ENCODE data around the gene TCEAL8.

- TF ChIP-seq CTCF (IDR thresholded peaks at IDR 0.05): no peak
- no peak for TF ChIP-seq REST (IDR thresholded peaks at IDR 0.05; ENCODE audit: insufficient read depth in 1 of 2, low read depth in 2 of 2, low read length in 1 of 2)
Measured at GRCh38 chrX:103304705-103305104, 49.8 kb upstream of the TCEAL8 start.

Data from Panc1 (cell line).